ENCODE measurements around the gene AP4E1. TPM values are rescaled to one million over a fixed set of nuclear protein-coding genes. Genes with fewer than 3 reads are reported as not detected.
"Not testable (repeated sequence)": the region's sequence is repeated elsewhere in the genome, so short reads cannot be mapped to it uniquely, and the experiment has no call there.

AP4E1 gene
- total RNA-seq, 1 experiment from 2014 or later = 10.1 TPM

- Histone ChIP-seq H3K4me2 (ENCODE audit: low read length) (peak overlapping the region; percentile 98), H3K9ac (ENCODE audit: low read length) (peak overlapping the region; percentile 93), H3K4me3 (replicated peaks in 1 of 2; ENCODE audit: low read depth in 1 of 2, low read length in 2 of 2) (peak overlapping the region; percentile 94), H2AFZ (ENCODE audit: low read depth, low read length, poor library complexity, severe bottlenecking) (peak overlapping the region; percentile 68), H3K27ac (ENCODE audit: low read depth, low read length) (peak overlapping the region; percentile 88), H3K27me3 (ENCODE audit: insufficient read depth, low read length) (no peaks in the 10 kb centered on the region), H3K79me2 (ENCODE audit: insufficient read depth, low read length) (peaks cover 21% of the 10 kb centered on the region), H3K36me3 (ENCODE audit: control insufficient read depth in 1 of 2, insufficient read depth in 2 of 2, low read length in 2 of 2) (0 out of 4 replicates have a peak, but pooled peaks cover 0 to under 1% of the 10 kb centered on the region in 2 experiments), H3K4me1 (ENCODE audit: control insufficient read depth in 1 of 2, insufficient read depth in 2 of 2, low read length in 2 of 2) (peaks cover 10 to 21% of the 10 kb centered on the region in 2 experiments; a peak in 3 of 4 replicates), H3K9me3 (ENCODE audit: control insufficient read depth in 1 of 2, insufficient read depth in 1 of 2, low read depth in 1 of 2, low read length in 2 of 2) (no peaks in the 10 kb centered on the region), H4K20me1 (ENCODE audit: insufficient read depth) (no peaks in the 10 kb centered on the region), H3K9me2 (ENCODE audit: insufficient read depth) (no peaks in the 10 kb centered on the region)
- BruUV-seq (replicated peaks) = TSS peak; percentile 75
- CTCF ChIA-PET = no interaction called here
- RAD21 ChIA-PET (ENCODE audit: low non-redundant PET in 1 of 2, low total read pairs in 2 of 2, uncharacterized antibody in 2 of 2, unreplicated experiment in 2 of 2) = no interaction called here
- intact Hi-C loops (cut with micrococcal nuclease) = loop anchor here (1.0 to 5.0 kb wide), 3 partner anchors 232 to 759 kb away; partner anchors contain the start of gene GABPB1
- DNase-seq (ENCODE audit: low read depth, low spot score) (peak; percentile 15), ATAC-seq (peak; percentile 57)
- TF ChIP-seq FOSL1 (IDR thresholded peaks at IDR 0.05; ENCODE audit: low read depth) = no peak
- POLR2A ChIA-PET = no interaction called here
Measured at GRCh38 chr15:50907601-50908208, 778 bp upstream of the AP4E1 start.

DNA sequence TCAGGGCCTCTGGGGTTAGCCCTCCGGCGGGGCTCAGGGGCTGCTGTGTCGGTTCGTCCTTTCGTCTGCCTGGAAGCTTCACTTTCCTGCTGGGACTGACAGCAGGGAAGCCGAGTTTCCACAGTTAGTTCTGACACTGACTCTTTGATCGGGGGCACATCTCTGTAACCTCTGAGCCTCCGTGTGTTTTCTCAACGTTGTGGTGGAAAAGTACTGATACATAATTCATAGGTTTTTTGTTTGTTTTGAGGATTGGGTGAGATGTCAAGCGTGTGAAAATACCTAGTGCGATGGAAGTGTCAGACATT, 481 bp downstream of the AP4E1 start:
- ChIA-PET POLR2A (no interaction called here), CTCF (no interaction called here), RAD21 (ENCODE audit: low non-redundant PET in 1 of 2, low total read pairs in 2 of 2, uncharacterized antibody in 2 of 2, unreplicated experiment in 2 of 2) (no interaction called here)
- peaks cover 21% of the 10 kb centered on the region for H3K79me2 ChIP-seq (ENCODE audit: insufficient read depth, low read length)
- ATAC-seq = no peak
- H4K20me1 ChIP-seq (ENCODE audit: insufficient read depth) = no peaks in the 10 kb centered on the region
- H3K9ac ChIP-seq (ENCODE audit: low read length) = peak overlapping the region; percentile 93
- peaks cover 0 to 6% of the 10 kb centered on the region in 2 experiments; a peak in 1 of 4 replicates for H3K36me3 ChIP-seq (ENCODE audit: control insufficient read depth in 1 of 2, insufficient read depth in 2 of 2, low read length in 2 of 2)
- peak overlapping the region; percentile 98 for H3K4me2 ChIP-seq (ENCODE audit: low read length)
- peak overlapping the region; percentile 94 for H3K4me3 ChIP-seq (replicated peaks in 1 of 2; ENCODE audit: low read depth in 1 of 2, low read length in 2 of 2)
- TF ChIP-seq, protein P1, sequence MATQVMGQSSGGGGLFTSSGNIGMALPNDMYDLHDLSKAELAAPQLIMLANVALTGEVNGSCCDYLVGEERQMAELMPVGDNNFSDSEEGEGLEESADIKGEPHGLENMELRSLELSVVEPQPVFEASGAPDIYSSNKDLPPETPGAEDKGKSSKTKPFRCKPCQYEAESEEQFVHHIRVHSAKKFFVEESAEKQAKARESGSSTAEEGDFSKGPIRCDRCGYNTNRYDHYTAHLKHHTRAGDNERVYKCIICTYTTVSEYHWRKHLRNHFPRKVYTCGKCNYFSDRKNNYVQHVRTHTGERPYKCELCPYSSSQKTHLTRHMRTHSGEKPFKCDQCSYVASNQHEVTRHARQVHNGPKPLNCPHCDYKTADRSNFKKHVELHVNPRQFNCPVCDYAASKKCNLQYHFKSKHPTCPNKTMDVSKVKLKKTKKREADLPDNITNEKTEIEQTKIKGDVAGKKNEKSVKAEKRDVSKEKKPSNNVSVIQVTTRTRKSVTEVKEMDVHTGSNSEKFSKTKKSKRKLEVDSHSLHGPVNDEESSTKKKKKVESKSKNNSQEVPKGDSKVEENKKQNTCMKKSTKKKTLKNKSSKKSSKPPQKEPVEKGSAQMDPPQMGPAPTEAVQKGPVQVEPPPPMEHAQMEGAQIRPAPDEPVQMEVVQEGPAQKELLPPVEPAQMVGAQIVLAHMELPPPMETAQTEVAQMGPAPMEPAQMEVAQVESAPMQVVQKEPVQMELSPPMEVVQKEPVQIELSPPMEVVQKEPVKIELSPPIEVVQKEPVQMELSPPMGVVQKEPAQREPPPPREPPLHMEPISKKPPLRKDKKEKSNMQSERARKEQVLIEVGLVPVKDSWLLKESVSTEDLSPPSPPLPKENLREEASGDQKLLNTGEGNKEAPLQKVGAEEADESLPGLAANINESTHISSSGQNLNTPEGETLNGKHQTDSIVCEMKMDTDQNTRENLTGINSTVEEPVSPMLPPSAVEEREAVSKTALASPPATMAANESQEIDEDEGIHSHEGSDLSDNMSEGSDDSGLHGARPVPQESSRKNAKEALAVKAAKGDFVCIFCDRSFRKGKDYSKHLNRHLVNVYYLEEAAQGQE (IDR thresholded peaks at IDR 0.05; ENCODE audit: low read depth) = no peak
- no peak for TF ChIP-seq SIN3A (IDR thresholded peaks at IDR 0.05; ENCODE audit: low read depth)
- TF ChIP-seq SRF (IDR thresholded peaks at IDR 0.05; ENCODE audit: low read depth) = no peak
- TF ChIP-seq, protein P2, sequence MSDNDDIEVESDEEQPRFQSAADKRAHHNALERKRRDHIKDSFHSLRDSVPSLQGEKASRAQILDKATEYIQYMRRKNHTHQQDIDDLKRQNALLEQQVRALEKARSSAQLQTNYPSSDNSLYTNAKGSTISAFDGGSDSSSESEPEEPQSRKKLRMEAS (IDR thresholded peaks at IDR 0.05) = no peak
- peak; percentile 7 for TF ChIP-seq TCF7L2 (IDR thresholded peaks at IDR 0.05; ENCODE audit: borderline replicate concordance, extremely low read depth, insufficient read depth, insufficient read length)
- DNase-seq (ENCODE audit: low read depth, low spot score) = no peak
- H3K9me3 ChIP-seq (ENCODE audit: control insufficient read depth in 1 of 2, insufficient read depth in 1 of 2, low read depth in 1 of 2, low read length in 2 of 2) = no peaks in the 10 kb centered on the region
- intact Hi-C loops (cut with micrococcal nuclease) = loop anchor here (5.0 kb wide), 1 partner anchor 552 kb away; the partner anchor contains the start of gene GABPB1
- H3K27me3 ChIP-seq (ENCODE audit: insufficient read depth, low read length) = no peaks in the 10 kb centered on the region
- no peaks in the 10 kb centered on the region for H3K9me2 ChIP-seq (ENCODE audit: insufficient read depth)
- H2AFZ ChIP-seq (ENCODE audit: low read depth, low read length, poor library complexity, severe bottlenecking) = no peak overlapping the region
- BruUV-seq (replicated peaks) = TSS peak; percentile 38
- peak overlapping the region; percentile 88 for H3K27ac ChIP-seq (ENCODE audit: low read depth, low read length)
- peaks cover 10 to 21% of the 10 kb centered on the region in 2 experiments; a peak in 3 of 4 replicates for H3K4me1 ChIP-seq (ENCODE audit: control insufficient read depth in 1 of 2, insufficient read depth in 2 of 2, low read length in 2 of 2)

DNA sequence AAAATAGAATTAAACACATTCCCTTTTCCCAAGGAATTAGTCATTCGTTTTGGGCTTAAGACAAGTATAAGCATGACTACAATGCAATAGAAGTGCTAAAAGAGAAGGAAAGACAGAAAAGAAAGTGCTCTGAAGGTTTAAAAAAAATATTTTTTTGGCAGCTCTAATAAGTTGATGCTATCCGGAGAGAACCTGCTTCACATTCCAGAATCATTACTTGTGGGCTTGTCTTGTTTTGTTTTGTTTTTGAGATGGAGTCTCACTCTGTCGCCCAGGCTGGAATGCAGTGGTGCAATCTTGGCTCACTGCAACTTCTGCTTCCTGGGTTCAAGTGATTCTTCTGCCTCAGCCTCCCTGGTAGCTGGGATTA, 1.9 kb downstream of the AP4E1 start:
- CTCF ChIA-PET; DNase-seq (ENCODE audit: low read depth, low spot score); RAD21 ChIA-PET (ENCODE audit: low non-redundant PET in 1 of 2, low total read pairs in 2 of 2, uncharacterized antibody in 2 of 2, unreplicated experiment in 2 of 2); POLR2A ChIA-PET; BruUV-seq (replicated peaks); H3K27me3 ChIP-seq (ENCODE audit: insufficient read depth, low read length); H3K9ac ChIP-seq (ENCODE audit: low read length); H3K9me3 ChIP-seq (ENCODE audit: control insufficient read depth in 1 of 2, insufficient read depth in 1 of 2, low read depth in 1 of 2, low read length in 2 of 2); H3K4me3 ChIP-seq (replicated peaks in 1 of 2; ENCODE audit: low read depth in 1 of 2, low read length in 2 of 2); H2AFZ ChIP-seq (ENCODE audit: low read depth, low read length, poor library complexity, severe bottlenecking); ATAC-seq; H3K27ac ChIP-seq (ENCODE audit: low read depth, low read length); H3K36me3 ChIP-seq (ENCODE audit: control insufficient read depth in 1 of 2, insufficient read depth in 2 of 2, low read length in 2 of 2); H4K20me1 ChIP-seq (ENCODE audit: insufficient read depth); intact Hi-C loops (cut with micrococcal nuclease); H3K9me2 ChIP-seq (ENCODE audit: insufficient read depth): not testable (repeated sequence)
- peak overlapping the region; percentile 98 for H3K4me2 ChIP-seq (ENCODE audit: low read length)
- peaks cover 10 to 21% of the 10 kb centered on the region in 2 experiments; a peak in 3 of 4 replicates for H3K4me1 ChIP-seq (ENCODE audit: control insufficient read depth in 1 of 2, insufficient read depth in 2 of 2, low read length in 2 of 2)
- H3K79me2 ChIP-seq (ENCODE audit: insufficient read depth, low read length) = peaks cover 21% of the 10 kb centered on the region
